ENCODE results near the gene EYS. TPM values are rescaled to one million over a fixed set of nuclear protein-coding genes. Genes with fewer than 3 reads are reported as not detected.

EYS gene
- total and polyA plus RNA-seq, 2 of the 8 experiments (the other 6 are each of a cell fraction or from before 2014, with no cell fraction given), result 0.05 to 0.13 TPM

GRCh38 chr6:64807785-64808184, 899.2 kb downstream of the EYS start:
- no peak overlapping the region for H2BK20ac ChIP-seq (ENCODE audit: low read length)
- H3K4me1 ChIP-seq (replicated peaks in 1 of 4; ENCODE audit: control insufficient read depth in 3 of 4, insufficient read depth in 4 of 4, low read length in 3 of 4), result no peaks in the 10 kb centered on the region
- H3K4ac ChIP-seq (replicated peaks; ENCODE audit: insufficient read length, low read depth, low read length), result no peak overlapping the region
- H3K56ac ChIP-seq (replicated peaks; ENCODE audit: insufficient read length, low read depth, low read length), result peak overlapping the region; percentile 73
- DNase-seq (ENCODE audit: low read depth in 1 of 2, low spot score in 2 of 2) (no peak), FAIRE-seq (no peak)
- H2BK12ac ChIP-seq (ENCODE audit: low read depth, low read length), result no peak overlapping the region
- H3K23me2 ChIP-seq (ENCODE audit: low read depth, low read length), result no peaks in the 10 kb centered on the region; the same call in 1 of the 2 replicates
- ChIA-PET POLR2A (ENCODE audit: partially characterized antibody) (no interaction called here), CTCF (ENCODE audit: partially characterized antibody) (interaction anchor here (0.6 kb wide), 1 partner anchor 249 kb away, joined by 4 read pairs; no protein-coding TSS in a partner anchor)
- H4K20me1 ChIP-seq (replicated peaks in 1 of 2; ENCODE audit: control insufficient read depth in 1 of 2, insufficient read depth in 2 of 2, low read length in 2 of 2), result no peaks in the 10 kb centered on the region
- no peaks in the 10 kb centered on the region for H3K79me1 ChIP-seq (ENCODE audit: low read depth, low read length)
- no peak overlapping the region for H3K4me2 ChIP-seq (ENCODE audit: insufficient read depth in 1 of 2, low read depth in 2 of 2, low read length in 2 of 2)
- no peak overlapping the region for H3K14ac ChIP-seq (ENCODE audit: insufficient read length)
- no peak overlapping the region for H2BK120ac ChIP-seq (replicated peaks; ENCODE audit: low read depth, low read length)
- no peak overlapping the region for H3K9ac ChIP-seq (replicated peaks in 1 of 4; ENCODE audit: extremely low read depth in 1 of 4, low read depth in 3 of 4, low read length in 3 of 4)
- WGBS, 2 experiments (ENCODE audit: extremely low coverage in 1 of 2, insufficient coverage in 1 of 2, insufficient read length in 1 of 2, insufficient replicate concordance in 2 of 2, low coverage in 1 of 2, low lambda C conversion rate in 2 of 2, missing lambda C conversion rate in 1 of 2), result 94% methylated on average over 2 of the region's 2 CpGs; no CpG with 5 or more reads in 1 of the 2 experiments
- no peak overlapping the region for H4K5ac ChIP-seq (ENCODE audit: insufficient read length, low read depth, low read length)
- no peak overlapping the region for H2BK5ac ChIP-seq (ENCODE audit: low read depth, low read length)
- H3K79me2 ChIP-seq (ENCODE audit: control insufficient read depth in 1 of 2, insufficient read depth in 2 of 2, low read length in 2 of 2), result no peaks in the 10 kb centered on the region
- H3K18ac ChIP-seq (ENCODE audit: extremely low read depth, low read length), result no peak overlapping the region
- H3K27me3 ChIP-seq (replicated peaks in 1 of 4; ENCODE audit: control insufficient read depth in 3 of 4, extremely low read depth in 1 of 4, insufficient read depth in 3 of 4, low read length in 3 of 4), result no peaks in the 10 kb centered on the region
- H3K23ac ChIP-seq (ENCODE audit: insufficient read length), result no peak overlapping the region
- H3K9me3 ChIP-seq (ENCODE audit: insufficient read depth in 2 of 2, low read depth in 1 of 2, low read length in 1 of 2), result peaks cover 5 to 9% of the 10 kb centered on the region in 2 experiments; a peak in 2 of 4 replicates
- no peak overlapping the region for H4K8ac ChIP-seq (ENCODE audit: extremely low read depth, insufficient read depth, low read length)
- H3K27ac ChIP-seq (ENCODE audit: low read depth, low read length), result no peak overlapping the region
- no peak overlapping the region for H2AK5ac ChIP-seq (ENCODE audit: low read depth, low read length)
- no peak overlapping the region for H2BK15ac ChIP-seq (ENCODE audit: low read length)
- H4K91ac ChIP-seq (replicated peaks; ENCODE audit: insufficient read length, low read length), result no peak overlapping the region
- H2AFZ ChIP-seq (ENCODE audit: low read length), result no peak overlapping the region
- no peak overlapping the region for H3K4me3 ChIP-seq (ENCODE audit: extremely low read depth in 1 of 4, insufficient read depth in 2 of 4, low read depth in 3 of 4, low read length in 4 of 4)
- H3K36me3 ChIP-seq (ENCODE audit: control insufficient read depth in 2 of 4, insufficient read depth in 4 of 4, low read length in 3 of 4), result no peaks in the 10 kb centered on the region
- TF ChIP-seq KDM4A (IDR thresholded peaks at IDR 0.05; ENCODE audit: low read depth, low read length, severe bottlenecking) (no peak), GABPA (IDR thresholded peaks at IDR 0.05; ENCODE audit: borderline replicate concordance, insufficient read depth, low read length) (no peak), ATF2 (IDR thresholded peaks at IDR 0.05; ENCODE audit: low read length) (no peak), EGR1 (IDR thresholded peaks at IDR 0.05; ENCODE audit: borderline replicate concordance, low read depth, low read length) (no peak), MAFK (IDR thresholded peaks at IDR 0.05; ENCODE audit: low read depth, low read length) (no peak), CTBP2 (IDR thresholded peaks at IDR 0.05; ENCODE audit: borderline replicate concordance, insufficient read depth, insufficient read length, low read length) (no peak), USF2 (IDR thresholded peaks at IDR 0.05; ENCODE audit: low read length) (no peak), POLR2AphosphoS5 (IDR thresholded peaks at IDR 0.05; ENCODE audit: low read depth, low read length) (no peak), CREB1 (IDR thresholded peaks at IDR 0.05) (no peak), MAX (IDR thresholded peaks at IDR 0.05) (no peak), ATF3 (IDR thresholded peaks at IDR 0.05; ENCODE audit: insufficient read depth, low read depth, low read length) (no peak)

All from H1 (cell line).